Limb (tissue), 2 donors: Measurements from ENCODE around the gene STX8.

Source experiments
- DNase-seq, 2 donors: peaks; one replicate each; pipeline ENCODE4 v3.0.0-alpha.2; 2016; ENCODE audit errors: extremely low spot score in 2 of 2

Gene STX8

DNA sequence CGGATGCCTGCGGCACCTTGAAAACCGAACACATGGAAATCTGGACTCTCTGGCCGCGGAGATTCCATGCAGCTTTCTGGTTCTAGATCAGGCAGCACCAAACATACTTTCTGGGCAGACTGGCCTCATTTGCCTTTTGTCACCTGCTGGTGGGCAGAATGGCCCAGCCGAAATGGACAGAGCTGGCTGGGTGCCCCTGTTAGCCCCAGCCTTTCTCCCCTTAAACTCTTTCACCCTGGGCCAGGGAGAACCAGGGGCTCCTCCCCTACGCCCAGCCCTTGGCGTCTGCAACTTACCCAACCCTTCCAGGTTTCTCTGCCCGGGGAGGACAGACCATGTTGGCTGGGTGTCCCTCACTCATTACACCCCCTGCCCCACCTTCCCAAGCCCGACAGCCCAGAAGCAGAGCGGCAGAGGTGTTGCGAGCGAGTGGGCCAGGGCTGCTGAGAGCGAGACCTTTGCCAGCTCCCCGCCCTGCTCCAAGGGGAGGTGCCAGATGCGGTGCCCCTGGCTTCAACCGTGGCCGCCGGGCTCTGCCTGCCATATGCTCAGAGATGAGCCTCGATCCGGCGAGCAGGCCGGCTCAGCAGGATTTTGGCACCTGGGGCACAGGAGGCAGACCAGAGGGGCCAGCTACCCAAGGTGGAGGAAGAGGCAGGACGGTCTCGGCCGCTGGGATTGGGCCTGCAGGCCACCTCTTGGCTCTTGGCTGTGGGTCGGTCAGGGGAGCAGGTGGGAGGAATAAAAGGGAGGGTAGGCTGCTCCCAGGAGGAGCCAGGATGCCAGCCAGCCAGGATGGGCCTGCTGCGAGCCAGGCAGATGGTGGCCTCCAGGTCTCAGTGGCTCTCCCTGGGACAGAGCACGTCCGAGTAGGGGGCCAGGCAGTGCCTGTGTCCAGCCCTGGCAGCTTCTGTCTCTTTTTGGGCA, 363.0 kb downstream of the STX8 start:
- peak in 1 of 2 donors; percentile 32 for DNase-seq

DNA sequence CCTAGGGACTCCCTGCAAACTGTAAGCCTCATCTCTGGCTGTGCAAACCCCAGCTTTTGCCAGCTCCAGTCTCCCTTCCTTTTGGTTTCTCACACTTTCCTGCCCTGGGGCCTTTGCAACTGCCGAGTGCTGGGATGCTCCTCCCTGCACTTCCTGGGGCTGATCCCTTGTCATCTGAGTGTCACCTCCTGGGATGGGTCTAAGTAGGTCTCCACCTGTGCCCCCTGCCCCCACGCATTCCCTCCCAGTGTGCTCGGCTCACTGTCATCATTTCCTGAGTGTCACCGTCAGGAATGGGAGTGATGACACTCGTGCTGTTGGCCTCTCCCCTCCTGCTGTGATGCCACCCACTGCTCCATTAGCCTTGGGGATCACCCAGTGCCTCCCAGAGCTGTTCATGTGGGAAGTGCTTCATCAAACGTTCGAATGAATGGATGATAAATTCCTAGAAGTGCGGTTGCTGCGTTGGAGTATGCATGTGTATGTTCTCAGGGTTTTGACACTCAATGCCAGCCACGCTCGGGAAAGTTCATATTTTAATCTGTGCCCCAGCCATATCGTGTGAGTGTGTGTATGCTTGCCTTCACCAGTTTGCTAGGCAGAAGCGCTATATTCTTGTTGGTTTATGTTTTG, 364.4 kb downstream of the STX8 start:
- peak in 1 of 2 donors; percentile 19 for DNase-seq

DNA sequence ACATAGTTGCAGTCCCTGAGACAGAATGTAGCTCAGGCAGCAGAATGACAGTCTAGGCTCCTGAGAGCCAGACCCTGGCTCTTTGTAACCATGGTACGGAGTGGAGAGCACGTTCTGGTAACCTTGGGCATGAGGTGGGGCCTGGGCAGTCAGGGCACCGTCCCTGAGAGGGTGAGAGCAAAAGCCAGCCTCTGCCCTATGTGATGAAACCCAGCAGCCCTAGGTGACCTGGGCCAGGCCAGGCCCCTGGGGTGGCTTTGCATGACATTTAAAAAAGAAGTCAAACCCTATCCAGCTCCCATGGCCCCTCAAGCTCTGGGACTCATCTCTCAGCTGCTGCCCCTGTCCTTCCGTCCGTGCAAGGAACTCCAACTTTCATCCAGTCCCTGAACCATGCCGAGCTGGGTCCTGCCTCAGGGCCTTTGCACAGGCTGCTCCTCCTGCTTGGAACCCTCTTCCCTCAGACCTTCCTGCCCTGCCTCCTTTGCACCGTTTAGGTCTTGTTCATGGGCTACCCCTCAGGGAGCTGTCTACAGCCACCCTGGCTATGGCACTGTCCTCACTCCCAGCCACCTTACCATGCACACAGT, 365.7 kb downstream of the STX8 start:
- peak in 1 of 2 donors; percentile 16 for DNase-seq

DNA sequence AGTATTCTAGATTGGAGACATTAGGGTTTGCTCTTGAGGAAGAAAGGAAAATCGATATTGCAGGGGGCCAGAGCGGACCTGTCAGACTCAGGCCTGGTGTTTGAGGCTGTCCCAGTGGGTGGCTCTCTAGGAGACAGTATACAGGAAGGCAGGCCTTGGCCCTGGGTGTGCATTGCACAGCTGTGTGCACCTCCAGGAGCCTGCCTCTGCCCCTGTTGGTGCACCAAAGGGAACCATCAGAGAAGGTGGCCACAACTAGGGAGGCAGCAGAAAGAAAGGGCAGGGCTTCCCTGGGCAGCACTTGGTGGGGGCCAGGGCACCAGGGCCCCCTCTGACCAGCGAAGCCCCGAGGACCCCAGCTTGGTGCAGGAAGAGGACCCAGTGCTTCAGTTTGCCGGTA, 366.3 kb downstream of the STX8 start:
- peak in 1 of 2 donors; percentile 4 for DNase-seq

DNA sequence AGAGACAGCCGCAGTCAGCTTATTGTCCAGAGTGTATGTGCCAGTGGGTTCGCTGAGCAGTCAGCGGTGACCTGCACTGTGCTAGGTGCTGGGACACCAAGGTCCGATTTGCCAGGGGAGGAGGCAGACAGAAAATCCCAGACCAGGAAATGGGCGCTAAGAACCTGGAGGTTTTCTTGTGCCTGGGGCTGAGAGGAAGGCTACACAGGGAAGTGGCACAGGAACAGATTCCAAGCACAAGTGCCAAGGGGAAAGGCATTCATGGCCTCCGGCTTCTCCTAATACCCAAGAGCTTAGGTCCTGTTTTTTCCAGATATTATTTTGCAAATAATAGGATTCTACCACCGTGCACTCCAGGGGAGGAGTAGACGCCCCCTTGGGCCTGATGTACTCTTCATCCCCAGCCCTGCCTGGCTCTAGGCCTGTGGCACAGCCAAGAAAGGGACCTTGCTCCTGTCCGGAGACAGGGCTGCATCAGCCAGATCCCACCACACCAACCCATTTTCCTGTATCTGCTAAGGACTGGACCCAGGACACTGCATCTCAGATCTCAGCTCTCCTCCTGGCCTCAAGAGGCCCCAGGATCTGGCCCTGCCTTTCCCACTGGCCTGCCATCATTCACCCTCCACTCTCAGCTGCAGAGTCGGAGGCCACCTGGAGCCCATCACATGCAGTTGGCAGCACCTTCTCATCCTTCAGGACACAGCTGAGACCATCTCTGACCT, 367.1 kb downstream of the STX8 start:
- no peak for DNase-seq

DNA sequence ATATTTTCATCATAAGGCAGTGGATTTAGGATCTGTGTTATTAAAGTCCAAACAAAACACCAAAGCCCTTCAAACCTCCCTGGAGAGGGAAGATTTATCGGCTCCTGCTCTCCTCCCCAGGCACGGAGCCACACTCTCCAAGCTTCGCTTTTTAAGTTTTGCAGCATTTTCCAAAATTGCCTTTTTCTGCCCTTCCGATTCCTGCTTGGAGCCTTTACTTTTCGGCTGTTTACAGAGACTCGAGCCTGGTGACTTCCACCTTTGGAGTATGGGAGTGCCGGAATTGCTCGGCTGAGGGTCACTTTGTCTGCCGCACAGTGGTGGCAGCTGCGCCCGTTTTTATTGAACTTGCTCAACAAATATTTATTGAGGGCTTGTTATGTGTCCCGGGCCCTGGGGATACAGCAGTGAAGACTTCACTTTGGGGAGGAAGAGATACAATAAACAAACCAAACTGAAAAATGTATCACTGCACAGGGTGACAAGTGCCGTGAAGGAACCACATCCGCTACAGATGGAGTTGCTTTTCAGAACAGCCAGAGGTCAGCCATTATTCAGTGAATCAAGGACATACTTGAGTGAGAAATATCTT, 368.8 kb downstream of the STX8 start:
- no peak for DNase-seq

DNA sequence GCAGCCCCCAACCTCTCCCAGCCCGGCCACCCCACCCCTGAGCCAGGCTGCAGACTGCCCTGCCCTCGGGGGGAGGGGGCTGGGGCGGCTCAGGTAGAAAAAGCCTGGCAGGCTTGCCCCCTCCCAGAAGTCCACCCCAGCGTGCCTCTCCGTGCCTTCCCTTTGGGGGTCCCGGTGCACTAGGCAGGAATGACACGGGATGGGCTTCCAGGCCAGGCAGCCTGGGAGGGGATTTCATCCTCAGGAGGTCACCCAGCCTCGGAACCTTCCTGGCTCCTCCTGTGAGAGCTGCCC, 369.3 kb downstream of the STX8 start:
- no peak for DNase-seq

DNA sequence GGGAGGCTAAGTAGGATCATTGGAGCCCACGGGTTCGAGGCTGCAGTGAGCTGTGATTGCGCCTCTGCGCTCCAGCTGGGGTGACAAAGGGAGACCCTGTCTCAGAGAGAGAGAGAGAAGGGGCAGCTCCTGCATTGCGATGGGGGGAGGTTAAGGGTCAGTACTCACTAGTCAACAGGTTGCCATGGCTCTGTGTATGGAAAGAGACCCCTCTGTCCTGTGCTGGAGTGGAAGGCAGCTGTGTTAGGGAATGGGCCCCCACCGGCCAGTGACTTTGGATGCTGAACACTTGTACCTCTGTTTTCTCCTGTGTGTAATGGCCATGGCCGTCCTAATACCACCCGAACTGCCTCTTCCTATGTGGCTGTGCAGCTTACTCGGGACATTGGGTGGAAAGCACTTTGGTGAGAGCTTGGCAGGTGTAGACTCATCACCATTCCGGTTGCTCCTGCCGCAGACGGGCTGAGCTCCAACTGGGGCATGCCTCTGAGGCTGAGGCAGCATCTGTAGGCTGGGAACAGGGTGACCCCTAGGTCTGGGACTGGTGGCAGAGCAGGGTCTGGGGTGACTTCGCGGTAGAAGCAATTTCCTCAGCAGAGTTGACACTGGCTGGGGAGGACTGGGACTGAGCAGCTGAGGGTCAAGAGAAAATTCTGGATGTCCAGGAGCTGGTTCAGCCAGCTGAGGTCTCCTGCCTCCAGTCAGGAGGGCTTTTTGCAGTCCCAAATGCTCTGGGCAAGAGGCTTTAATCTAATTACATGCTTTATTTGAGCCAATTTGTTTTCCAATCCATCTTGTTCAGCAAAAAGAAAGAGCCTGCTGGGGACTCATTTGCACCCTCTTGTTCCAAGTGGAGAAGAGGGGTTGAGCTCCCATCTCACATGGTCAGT, 369.9 kb downstream of the STX8 start:
- no peak for DNase-seq

DNA sequence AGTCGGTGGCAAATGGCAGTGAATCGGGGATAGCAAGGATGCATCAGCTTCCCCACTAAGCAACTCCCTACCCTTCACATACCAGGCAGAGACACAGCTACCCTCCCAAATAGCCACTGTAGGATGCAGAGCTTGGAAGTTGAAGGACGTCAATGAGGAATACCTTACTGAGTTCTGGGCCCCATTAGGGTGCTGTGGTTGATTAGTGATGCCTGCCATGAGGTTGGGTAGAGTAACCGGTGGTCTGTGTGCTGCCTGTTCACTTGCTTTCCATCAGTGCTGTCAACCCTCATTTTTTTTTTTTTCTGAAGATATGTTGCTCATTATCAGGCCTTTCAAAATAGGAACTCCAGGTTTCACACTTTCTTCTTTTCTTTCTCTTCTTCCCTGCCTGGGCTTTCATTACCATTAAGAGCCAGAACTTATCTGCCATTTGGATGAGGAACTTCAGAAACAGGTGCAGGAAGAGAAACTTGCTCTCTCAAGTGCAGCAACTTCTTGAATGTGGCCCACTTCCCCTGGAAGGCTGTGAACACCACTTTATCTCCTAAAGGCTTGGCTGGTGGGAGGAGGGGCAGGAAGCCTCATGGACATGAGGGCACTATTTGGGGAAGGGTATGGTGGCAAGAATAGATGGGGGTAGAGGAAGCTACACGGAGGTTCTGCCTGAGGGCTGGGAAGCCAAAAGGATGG, 370.8 kb downstream of the STX8 start:
- no peak for DNase-seq

DNA sequence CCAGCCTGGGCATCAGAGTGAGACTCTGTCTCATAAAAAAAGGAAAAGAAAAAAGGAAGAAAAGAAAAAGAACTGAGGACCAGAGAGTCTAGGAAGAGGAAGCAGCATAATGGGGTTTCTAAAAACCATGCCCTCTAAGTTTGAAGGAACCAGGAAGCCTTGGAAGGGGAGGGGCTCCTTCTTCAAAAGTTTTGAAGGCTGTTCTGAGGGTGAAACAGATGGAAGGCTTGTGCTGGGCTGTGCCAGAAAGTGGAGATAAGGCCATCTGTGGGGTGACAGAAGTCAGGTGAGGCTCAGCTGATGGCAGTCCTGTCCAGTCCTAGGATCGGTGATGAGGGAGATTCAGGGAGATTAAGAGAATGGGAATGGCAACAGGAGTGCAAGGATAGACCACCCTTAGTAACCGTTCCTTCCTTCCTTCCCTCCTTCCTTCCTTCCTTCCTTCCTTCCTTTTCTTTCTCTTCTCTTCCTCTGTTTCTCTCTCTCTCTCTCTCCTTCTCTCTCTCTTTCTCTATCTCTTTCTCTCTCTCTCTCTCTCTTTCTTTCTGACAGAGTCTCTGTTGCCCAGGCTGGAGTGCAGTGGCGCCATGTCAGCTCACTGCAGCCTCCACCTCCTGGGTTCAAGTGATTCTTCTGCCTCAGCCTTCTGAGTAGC, 371.7 kb downstream of the STX8 start:
- DNase-seq: no peak

DNA sequence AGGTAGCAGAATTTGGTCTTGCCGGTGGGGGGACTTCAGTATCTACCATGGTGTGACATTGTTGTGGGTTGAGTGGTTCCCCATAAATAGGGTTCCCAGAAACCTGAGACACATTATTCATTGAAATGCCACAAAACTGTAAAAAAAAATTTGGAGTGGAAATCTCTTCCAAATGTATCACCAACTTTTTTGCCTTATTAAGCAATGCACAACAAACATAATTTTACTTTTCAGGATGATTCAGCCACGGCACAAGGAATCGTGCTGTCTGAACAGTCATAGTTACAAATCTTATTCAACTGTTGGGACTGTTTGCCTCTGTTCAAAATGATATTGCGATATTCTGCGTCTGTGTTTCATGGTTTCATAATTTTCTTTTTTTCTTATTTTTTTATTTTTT, 373.1 kb downstream of the STX8 start:
- no peak for DNase-seq

DNA sequence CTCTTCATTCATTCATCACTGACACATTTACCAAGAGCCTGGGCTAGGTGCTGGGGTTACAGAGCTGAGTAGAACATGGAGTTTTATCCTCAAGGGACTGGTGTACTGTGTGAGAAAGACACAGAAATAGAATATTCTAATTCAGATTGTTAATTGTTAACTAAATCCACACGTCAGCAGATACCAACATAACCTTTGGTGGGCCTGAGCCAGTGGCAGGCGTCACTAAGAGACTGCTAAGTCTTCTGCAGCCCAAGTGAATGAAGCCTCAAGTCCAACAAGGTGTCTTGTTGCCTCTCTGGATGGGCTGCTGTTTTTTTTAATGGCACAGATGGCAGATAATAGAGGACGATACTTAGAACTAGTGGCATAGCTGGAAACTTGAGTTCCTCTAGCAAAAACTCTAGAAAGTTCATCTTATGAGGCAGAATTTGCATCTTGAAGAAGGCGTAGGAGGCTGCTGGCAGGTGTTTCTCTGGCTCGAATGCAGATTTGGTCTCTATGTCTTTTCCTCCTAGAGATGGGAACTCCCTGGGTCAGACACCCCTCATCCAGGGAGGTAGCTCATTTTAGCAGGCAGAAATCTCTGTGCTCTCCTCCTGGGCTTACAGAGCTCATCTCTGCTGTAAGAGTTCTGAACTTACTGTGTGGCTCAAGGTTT, 374.8 kb downstream of the STX8 start:
- no peak for DNase-seq
